Measurements from ENCODE around the gene WFDC5. TPM values are rescaled to one million over a fixed set of nuclear protein-coding genes. Genes with fewer than 3 reads are reported as not detected.
A peak's percentile ranks its signal among the peaks of the same experiment; 100 is the strongest.

The WFDC5 gene
- polyA plus RNA-seq, 1 experiment, result not detected

DNA sequence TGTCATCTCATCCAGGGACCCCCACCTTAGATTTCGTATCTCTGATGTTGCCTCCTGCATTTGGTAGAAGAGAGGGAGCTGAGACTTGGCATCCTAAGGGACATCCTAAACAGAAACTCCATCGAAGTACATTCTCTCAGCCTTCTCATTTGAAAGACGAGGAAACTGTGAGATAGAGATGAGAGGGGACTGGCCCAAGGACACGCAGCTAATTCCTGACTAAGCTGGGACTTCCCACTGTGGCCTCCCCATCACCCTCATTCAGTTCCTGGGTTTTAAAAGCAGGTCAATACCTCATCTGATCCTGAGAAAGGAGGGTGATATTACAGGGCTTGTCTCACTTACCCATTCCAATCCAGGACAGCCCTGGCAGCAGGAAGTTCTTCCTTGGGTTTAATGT lies 855 bp upstream of the WFDC5 start:
- H3K9me3 ChIP-seq (ENCODE audit: control insufficient read depth, insufficient read depth, low read length), result no peaks in the 10 kb centered on the region
- POLR2A ChIA-PET, result interaction anchor here (0.6 kb wide), 1 partner anchor 181 kb away, joined by 4 read pairs; no protein-coding TSS in a partner anchor
- TF ChIP-seq CTCF (IDR thresholded peaks at IDR 0.05; ENCODE audit: low read depth, low read length), result no peak

DNA sequence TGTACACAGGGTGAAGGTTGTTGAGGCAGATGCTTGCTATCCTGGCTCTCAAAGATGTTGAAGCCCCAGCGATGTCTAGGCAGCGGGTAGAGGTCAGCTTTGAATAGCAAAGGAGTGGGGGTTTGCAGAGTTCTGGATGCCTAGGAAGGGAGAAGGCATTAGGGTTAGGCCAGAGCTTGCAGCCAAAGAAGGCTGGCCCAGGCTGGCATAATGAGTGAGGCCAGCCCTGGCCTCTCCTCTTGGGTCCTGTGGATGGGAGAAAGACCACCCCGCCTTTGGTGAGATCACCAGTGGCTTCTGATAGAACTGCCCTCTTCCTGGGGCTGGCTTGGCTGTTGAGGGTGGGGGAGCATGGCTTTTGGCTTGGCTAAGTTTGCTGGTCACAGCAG lies 406 bp upstream of the WFDC5 start:
- DNase-seq (ENCODE audit: low read depth, low spot score), result no peak
- Histone ChIP-seq H3K9me3 (ENCODE audit: control insufficient read depth, insufficient read depth, low read length) (no peaks in the 10 kb centered on the region), H3K27ac (ENCODE audit: low read depth, low read length) (no peak overlapping the region), H3K27me3 (ENCODE audit: control insufficient read depth, insufficient read depth, low read length) (peaks cover 8% of the 10 kb centered on the region), H3K4me3 (ENCODE audit: low read depth, low read length) (no peak overlapping the region)
- CTCF ChIA-PET, result interaction anchor here (0.5 to 1.0 kb wide), 2 partner anchors 19 to 191 kb away, joined by 3 to 5 read pairs; no protein-coding TSS in a partner anchor
- POLR2A ChIA-PET, result no interaction called here
- no peak for TF ChIP-seq CTCF (IDR thresholded peaks at IDR 0.05; ENCODE audit: low read depth, low read length)

More for the DNA sequence above, 855 bp upstream of the WFDC5 start:
- DNase-seq (ENCODE audit: low read depth, low spot score), result no peak
- peaks cover 8% of the 10 kb centered on the region for H3K27me3 ChIP-seq (ENCODE audit: control insufficient read depth, insufficient read depth, low read length)
- H3K27ac ChIP-seq (ENCODE audit: low read depth, low read length), result no peak overlapping the region
- H3K4me3 ChIP-seq (ENCODE audit: low read depth, low read length), result no peak overlapping the region
- CTCF ChIA-PET, result interaction anchor here (0.5 to 1.0 kb wide), 2 partner anchors 20 to 190 kb away, joined by 3 to 5 read pairs; no protein-coding TSS in a partner anchor

- ChIA-PET CTCF (interaction anchor here (0.6 to 6.1 kb wide), 6 partner anchors 17 to 282 kb away, joined by 3 to 62 read pairs (median 20); no protein-coding TSS in a partner anchor), POLR2A (no interaction called here)
- Histone ChIP-seq H3K4me3 (ENCODE audit: low read depth, low read length) (no peak overlapping the region), H3K9me3 (ENCODE audit: control insufficient read depth, insufficient read depth, low read length) (no peaks in the 10 kb centered on the region), H3K27ac (ENCODE audit: low read depth, low read length) (no peak overlapping the region), H3K27me3 (ENCODE audit: control insufficient read depth, insufficient read depth, low read length) (peaks cover 8% of the 10 kb centered on the region)
- no peak for TF ChIP-seq CTCF (IDR thresholded peaks at IDR 0.05; ENCODE audit: low read depth, low read length)
- DNase-seq (ENCODE audit: low read depth, low spot score), result no peak
Measured at GRCh38 chr20:45113865-45114264, 1.1 kb downstream of the WFDC5 start.

DNA sequence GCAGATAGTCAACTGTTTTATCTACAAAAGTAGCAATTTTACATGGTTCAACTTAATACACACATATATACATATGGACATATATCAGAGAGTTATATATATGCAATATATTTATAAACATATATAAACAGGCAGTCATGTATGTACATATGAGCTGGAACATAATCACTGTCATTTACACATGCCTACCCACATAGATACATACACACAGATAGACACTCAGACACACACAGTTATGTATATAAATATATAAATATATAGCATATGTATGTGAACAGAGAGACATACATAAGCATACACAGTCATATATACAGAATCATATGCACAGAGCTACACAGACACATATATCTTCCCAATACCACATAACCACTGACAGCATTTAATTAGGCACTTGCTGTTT lies 2.2 kb downstream of the WFDC5 start:
- Histone ChIP-seq H3K9me3 (ENCODE audit: control insufficient read depth, insufficient read depth, low read length) (no peaks in the 10 kb centered on the region), H3K27ac (ENCODE audit: low read depth, low read length) (no peak overlapping the region), H3K4me3 (ENCODE audit: low read depth, low read length) (no peak overlapping the region), H3K27me3 (ENCODE audit: control insufficient read depth, insufficient read depth, low read length) (peaks cover 8% of the 10 kb centered on the region)
- CTCF ChIA-PET, result interaction anchor here (0.8 to 6.1 kb wide), 24 partner anchors 12 to 658 kb away, joined by 3 to 62 read pairs (median 5); partner anchors contain the start of gene KCNS1
- POLR2A ChIA-PET, result no interaction called here
- TF ChIP-seq CTCF (IDR thresholded peaks at IDR 0.05; ENCODE audit: low read depth, low read length), result no peak
- no peak for DNase-seq (ENCODE audit: low read depth, low spot score)

DNA sequence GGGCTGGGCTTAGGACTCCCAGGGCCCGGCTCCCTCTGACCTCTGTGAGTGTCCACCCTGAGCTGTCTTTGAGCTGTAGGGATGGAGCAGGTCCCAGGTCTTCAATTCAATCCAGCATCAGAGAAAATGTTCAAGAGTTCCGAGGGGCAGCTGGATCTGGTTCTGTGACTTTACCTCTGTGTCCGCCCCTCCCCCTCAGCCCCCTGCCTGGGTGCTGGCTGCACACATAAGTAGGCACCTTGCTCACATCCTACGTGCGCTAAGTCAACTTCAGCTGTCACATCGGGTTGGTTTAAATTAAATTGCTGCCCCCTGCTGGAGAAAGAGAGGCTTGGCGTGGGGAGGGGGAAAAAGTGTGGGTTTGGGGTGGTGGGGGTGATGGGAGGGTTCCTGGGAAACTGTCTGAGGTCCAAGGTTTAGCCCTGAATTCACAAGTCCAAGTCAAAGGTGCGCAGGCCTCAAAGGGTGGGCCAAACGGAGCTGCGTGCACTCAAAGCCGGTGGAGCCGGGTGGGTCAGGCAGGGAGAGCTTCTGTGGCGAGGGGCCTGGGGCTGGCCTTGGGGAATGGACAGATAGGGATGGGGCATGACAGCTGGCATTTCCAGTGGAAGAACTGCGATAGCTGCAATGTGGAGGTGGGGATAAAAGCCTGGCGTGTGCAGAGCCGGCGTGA lies 3.0 kb downstream of the WFDC5 start:
- POLR2A ChIA-PET, result interaction anchor here (0.6 kb wide), 1 partner anchor 50 kb away, joined by 5 read pairs; no protein-coding TSS in a partner anchor
- H3K27ac ChIP-seq (ENCODE audit: low read depth, low read length), result no peak overlapping the region
- TF ChIP-seq CTCF (IDR thresholded peaks at IDR 0.05; ENCODE audit: low read depth, low read length), result peak; percentile 51; the same call in 1 of the 2 replicates
- DNase-seq (ENCODE audit: low read depth, low spot score), result no peak
- H3K4me3 ChIP-seq (ENCODE audit: low read depth, low read length), result no peak overlapping the region
- peaks cover 8% of the 10 kb centered on the region for H3K27me3 ChIP-seq (ENCODE audit: control insufficient read depth, insufficient read depth, low read length)
- no peaks in the 10 kb centered on the region for H3K9me3 ChIP-seq (ENCODE audit: control insufficient read depth, insufficient read depth, low read length)
- CTCF ChIA-PET, result interaction anchor here (0.6 to 6.1 kb wide), 27 partner anchors 9 to 659 kb away, joined by 3 to 62 read pairs (median 5); partner anchors contain the start of gene KCNS1
